GM08714 (cell line): Measurements from ENCODE around the gene PLEKHA5.
"Not testable (repeated sequence)": the region's sequence is repeated elsewhere in the genome, so short reads cannot be mapped to it uniquely, and the experiment has no call there.

Experiments used
- H3K4me3 ChIP-seq: fragments of 200-500 bp; sonication (Bioruptor generic); 2 replicates; pipeline ENCODE4 v1.5.1; 2014; ENCODE audit warnings: mild to moderate bottlenecking, low read length, inconsistent platforms
- ZNF274 ChIP-seq: IDR thresholded peaks from 2 replicates; pipeline ENCODE4 v1.6.1; 2012; ENCODE audit warnings: mild to moderate bottlenecking, low read depth, low read length

PLEKHA5 gene

DNA sequence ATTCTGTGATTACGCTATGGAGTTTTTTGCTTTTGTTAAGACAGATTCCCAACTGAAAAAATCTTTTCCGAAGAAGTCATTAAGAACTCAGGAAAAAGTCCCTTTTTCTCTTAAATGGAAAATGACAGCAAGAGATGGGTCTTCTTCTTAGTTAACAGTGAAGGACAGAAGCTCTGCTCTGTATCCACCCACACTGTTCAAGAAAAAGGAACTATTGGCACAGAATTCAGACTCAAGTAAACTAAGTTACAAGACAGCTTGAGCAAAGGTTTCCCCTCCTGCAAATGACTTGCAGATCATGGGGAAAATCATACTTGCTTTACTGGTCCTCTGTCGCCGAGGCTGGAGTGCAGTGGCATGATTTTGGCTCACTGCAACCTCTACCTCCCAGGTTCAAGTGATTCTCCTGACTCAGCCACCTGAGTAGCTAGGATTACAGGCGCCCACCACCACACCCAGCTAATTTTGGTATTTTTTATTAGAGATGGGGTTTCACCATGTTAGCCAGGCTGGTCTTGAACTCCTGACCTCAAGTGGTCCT is 172.6 kb downstream of the PLEKHA5 start:
- TF ChIP-seq ZNF274: no peak
- H3K4me3 ChIP-seq: no peak overlapping the region

- no peak for TF ChIP-seq ZNF274
These were observed 174.0 kb downstream of the PLEKHA5 start for GRCh38 chr12:19303496-19303895.

DNA sequence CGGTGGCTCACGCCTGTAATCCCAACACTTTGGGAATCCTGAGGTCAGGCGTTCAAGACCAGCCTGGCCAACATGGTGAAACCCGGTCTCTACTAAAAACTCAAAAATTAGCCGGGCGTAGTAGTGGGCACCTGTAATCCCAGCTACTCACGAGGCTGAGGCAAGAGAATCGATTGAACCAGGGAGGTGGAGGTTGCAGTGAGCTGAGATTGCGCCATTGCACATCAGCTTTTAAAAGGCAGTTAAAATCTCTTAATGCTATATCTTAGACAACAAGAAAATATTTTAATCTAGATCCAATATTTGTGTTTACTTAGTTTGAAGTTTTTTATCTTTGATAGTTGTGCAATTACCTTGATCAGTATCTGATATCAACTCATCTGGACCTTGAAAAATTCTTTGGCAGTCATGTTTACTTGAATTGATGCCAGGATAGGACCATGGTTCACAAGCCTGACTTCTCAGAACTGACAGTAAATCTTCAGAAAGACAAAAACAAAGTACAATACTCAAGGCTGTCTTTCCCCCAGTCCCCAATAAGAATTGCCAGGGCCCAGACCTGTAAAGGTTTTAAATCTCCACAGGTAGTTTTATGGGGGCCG is 174.7 kb downstream of the PLEKHA5 start:
- TF ChIP-seq ZNF274: no peak

More at GRCh38 chr12:19303496-19303895, 174.0 kb downstream of the PLEKHA5 start:
- H3K4me3 ChIP-seq: no peak overlapping the region

GRCh38 chr12:19305621-19306020 is 176.1 kb downstream of the PLEKHA5 start:
- H3K4me3 ChIP-seq: not testable (repeated sequence)

More for the DNA sequence above, 174.7 kb downstream of the PLEKHA5 start:
- H3K4me3 ChIP-seq: no peak overlapping the region

- no peak overlapping the region for H3K4me3 ChIP-seq
- no peak for TF ChIP-seq ZNF274
These were observed 176.8 kb downstream of the PLEKHA5 start for GRCh38 chr12:19306366-19306765.

DNA sequence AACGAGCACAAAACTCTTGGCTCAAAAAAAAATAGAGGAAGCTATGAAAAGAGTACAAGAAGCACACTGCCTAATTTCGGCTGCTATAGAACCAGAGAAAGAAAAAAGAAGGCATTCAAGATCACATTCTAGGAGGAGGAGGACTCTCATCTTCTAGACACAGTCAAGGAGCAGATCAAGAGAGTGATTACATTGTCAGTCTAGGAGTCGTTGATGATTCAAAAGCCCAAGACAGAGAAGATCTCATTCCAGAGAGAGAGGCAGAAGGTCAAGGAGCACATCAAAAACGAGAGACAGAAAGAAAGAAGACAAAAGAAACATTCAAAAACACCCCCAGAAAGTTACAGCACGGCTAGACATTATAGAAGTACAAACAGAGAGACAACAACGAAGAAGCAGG is 177.9 kb downstream of the PLEKHA5 start:
- TF ChIP-seq ZNF274: no peak
- no peak overlapping the region for H3K4me3 ChIP-seq

DNA sequence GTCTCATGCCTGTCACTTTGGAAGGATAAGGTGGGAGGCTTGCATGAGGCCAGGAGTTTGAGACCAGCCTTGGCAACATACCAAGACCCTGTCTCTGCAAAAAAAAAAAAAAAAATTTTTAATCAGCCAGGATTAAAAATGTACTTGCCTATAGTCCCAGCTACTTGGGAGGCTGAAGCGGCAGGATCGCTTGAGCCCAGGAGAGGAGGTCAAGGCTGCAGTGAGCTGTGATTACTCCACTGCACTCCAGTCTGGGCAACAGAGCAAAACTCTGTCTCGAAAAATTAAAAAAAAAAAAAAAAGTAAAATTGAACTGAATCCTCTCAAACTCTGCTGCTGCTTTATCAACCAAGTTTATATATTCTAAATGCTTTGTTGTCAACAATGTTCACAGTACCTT is 181.6 kb downstream of the PLEKHA5 start:
- no peak for TF ChIP-seq ZNF274
- H3K4me3 ChIP-seq: no peak overlapping the region

DNA sequence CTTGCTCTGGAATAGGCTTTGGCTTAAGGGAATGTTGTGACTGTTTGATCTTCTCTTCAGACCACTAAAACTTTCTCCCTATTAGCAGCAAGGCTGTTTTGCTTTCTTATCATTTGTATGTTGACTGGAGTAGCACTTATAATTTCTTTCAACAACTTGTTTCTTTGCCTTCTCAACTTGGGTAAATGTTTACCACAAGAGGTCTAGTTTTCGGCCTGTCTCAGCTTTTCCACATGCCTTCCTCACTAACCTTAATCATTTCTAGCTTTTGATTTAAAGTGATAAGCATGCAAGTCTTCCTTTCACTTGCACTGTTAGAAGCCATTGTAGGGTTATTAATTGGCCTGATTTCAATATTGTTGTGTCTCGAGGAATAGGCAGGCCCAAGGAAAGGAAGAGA is 183.1 kb downstream of the PLEKHA5 start:
- H3K4me3 ChIP-seq: no peak overlapping the region
- no peak for TF ChIP-seq ZNF274

DNA sequence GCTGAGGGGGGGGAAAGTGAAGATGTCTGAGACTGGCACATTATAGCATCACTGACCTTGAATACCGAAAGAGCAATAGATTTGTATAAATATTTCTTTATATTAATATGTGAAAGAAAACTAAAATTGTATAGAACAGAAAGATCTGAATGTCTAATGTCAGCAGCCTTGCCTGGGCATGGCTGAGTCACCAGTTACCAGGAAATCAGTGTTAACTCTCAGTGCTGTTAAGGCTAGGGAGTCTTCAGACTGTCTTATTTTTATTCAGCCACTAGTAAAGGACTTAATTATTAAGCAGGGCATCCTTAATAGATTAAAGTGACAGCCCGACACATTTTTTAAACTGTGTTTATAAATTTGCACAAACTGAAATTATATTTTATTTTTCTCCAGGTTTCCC is 186.9 kb downstream of the PLEKHA5 start:
- no peak overlapping the region for H3K4me3 ChIP-seq
- TF ChIP-seq ZNF274: no peak

DNA sequence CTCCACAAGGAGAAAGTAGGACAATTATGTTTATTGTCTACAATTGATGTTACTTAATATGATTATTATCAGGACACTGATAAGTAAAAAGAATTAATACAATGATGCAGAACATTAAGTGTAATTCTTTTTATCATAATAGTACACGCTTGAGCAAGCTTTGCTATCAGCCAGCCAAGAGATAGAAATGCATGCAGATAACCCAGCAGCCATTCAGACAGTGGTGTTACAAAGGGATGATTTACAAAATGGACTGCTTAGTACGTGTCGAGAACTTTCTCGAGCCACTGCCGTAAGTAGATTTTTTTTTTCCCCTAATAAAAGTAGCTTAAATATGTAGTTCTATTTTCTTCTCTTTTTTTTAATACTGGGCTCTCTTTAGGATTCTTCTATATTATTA is 192.8 kb downstream of the PLEKHA5 start:
- TF ChIP-seq ZNF274: no peak
- H3K4me3 ChIP-seq: no peak overlapping the region

GRCh38 chr12:19323805-19324204 is 194.3 kb downstream of the PLEKHA5 start:
- TF ChIP-seq ZNF274: no peak
- no peak overlapping the region for H3K4me3 ChIP-seq

DNA sequence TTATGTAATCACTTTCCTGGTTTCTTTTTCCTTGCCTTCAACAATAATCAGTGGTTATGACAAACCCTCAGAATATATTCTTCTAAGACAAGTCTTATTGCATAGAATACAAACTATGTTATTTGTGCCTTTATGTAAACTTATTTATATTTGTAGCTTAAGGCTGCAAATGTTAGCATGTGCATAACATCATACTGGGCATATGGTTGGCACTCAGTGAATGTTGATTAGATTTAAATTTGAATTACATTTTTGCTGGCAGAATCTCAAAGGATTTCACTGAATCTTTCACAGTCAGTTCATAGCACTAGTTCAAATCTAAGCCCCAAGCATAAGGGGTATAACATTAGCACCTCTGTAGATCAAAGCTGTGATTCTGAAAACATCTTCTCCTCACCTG is 196.6 kb downstream of the PLEKHA5 start:
- no peak for TF ChIP-seq ZNF274
- no peak overlapping the region for H3K4me3 ChIP-seq

DNA sequence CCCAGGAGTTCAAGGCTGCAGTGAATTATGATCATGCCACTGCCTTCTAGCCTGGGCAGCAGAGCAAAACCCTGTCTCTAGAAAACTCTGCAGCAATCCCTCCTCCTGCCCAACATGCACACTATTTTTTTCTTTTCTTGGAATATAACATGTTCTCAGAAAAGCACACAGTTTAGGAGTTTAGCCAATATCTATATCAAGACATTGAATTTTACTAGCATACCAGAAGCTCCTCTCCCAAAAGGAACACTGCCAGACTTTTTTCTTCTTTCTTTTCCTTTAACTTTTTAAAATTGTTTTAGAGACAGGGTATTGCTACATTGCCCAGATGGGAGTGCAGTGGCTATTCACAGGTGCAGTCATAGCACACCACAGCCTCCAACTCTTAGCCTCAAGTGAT is 202.7 kb downstream of the PLEKHA5 start:
- H3K4me3 ChIP-seq: no peak overlapping the region
- no peak for TF ChIP-seq ZNF274

- H3K4me3 ChIP-seq: no peak overlapping the region
- no peak for TF ChIP-seq ZNF274
These were observed 208.9 kb downstream of the PLEKHA5 start for GRCh38 chr12:19338405-19338804.

- not testable (repeated sequence) for H3K4me3 ChIP-seq
These were observed 221.3 kb downstream of the PLEKHA5 start for GRCh38 chr12:19350850-19351249.

DNA sequence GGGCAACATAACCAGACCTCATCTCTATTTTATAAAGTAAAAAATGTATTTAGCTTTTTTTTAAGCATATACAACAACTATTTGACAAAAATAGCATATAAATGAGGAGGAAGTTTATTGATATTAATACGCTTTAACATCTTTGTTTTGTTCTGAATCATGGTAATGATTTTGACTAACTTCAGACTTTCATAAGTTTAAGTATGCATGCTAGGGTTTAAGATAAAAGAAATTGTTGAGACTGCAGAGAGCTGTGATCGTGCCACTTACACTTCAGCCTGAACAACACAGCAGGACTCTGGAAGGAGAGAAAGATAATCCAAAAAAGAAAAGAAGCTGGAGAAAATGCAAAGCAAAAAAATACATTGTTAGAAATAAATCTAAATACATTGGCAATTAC is 221.8 kb downstream of the PLEKHA5 start:
- no peak for TF ChIP-seq ZNF274
- H3K4me3 ChIP-seq: no peak overlapping the region
